Measurements from ENCODE around the gene ULBP1. TPM values are rescaled to one million over a fixed set of nuclear protein-coding genes. Genes with fewer than 3 reads are reported as not detected.
A peak's percentile ranks its signal among the peaks of the same experiment; 100 is the strongest.
"Not testable (repeated sequence)": the region's sequence is repeated elsewhere in the genome, so short reads cannot be mapped to it uniquely, and the experiment has no call there.

ULBP1 gene
- polyA plus RNA-seq, 1 donor, result 0.30 TPM

DNA sequence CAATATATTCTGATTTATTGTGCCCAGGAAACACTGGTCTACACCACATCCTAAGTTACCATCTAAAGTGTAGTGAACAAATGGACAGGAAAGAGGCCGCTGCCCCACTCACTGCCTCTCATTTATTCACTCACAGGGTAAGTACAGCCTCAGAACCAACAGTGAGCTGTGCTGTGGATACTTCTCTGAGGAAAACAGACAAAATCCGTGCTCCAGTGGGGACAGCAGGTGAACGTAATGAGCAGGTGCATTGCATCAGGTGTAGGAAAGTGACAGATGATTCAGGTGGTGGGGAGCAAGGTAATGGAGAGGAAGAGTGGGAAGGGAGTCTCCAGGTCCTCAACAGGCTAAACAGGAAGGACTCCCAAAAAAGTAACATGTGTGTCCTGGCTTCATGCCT, 30.3 kb upstream of the ULBP1 start:
- no peak for DNase-seq

DNA sequence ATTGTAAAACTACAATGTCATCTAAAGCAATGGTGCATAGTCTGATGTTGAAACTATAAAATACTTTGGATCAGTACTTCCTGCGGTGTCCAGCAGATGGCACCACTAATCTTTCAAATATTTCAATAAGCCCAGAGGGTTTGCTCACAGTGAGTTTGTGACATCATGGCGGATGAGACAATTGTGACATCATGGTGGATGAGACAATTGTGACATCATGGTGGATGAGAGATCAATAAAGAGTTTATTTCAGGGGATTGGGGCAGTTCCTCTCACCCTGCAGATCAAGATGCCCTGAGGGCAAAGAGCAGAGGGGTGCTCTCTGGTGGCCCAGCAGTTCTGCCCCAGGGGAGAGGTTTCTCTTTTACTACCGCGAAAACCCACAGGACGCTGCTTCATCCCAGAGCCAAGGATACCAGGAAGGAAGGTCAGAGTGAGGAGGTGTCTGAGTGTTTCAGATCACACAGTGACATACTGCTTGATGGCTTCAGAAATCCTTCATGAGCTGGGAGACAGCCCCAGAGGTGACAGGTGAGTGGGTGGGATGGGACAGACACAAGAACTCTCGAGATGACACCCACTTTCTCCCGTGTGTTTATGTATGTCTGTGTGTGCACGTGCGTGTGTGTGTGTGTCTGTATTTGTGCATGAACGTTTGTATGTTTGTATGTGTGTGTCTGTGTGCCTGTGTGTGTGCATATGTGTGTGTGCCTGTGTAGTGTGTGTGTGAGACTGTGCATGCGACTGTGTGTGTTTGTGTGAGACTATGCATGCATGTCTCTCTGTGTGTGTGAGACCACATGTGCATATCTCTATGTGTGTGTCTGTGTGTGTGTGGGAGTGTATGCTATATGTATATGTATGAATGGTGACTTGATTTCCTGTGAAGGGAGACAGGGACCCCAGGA, 29.2 kb upstream of the ULBP1 start:
- DNase-seq, result no peak

DNA sequence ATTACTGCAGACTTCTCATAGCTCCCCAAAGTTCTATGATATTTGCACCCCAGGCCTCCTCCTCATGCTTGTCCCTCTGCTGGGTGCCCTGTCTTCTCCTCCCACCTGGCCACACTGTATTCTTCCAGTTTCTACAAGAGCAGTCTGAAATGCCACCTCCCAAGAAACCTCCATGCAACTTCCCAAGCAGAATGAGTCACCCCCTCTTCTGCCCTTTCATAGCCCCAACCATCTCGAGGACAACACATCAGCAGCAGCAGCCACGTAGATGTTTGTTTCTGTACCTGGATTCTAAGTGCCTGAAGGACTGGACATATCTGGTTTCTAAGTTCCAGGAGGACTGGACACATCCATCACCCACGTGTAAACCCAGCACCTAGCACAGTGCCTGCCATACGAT, 28.5 kb upstream of the ULBP1 start:
- no peak for DNase-seq

DNA sequence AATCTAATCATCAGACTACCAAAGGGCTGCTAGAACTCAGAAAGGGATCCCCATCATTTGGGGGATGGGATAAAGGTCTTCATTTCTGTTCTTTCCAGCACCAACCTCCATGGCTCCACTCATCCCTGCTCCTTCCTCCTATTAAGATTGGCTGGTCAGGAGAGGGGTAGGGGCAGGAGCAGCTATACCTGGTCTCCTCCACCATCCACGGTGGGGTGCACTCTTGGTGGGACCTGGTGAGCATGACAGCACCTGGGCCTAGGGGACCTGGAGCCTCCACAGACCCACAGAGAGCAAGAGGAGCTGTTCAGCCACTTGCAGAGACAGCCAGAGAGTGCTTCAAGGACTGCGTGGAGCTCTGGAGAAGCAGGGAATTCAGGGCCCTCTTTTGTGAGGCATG, 28.1 kb upstream of the ULBP1 start:
- no peak for DNase-seq

- no peak for DNase-seq
Observed at GRCh38 chr6:149936743-149937142, 27.0 kb upstream of the ULBP1 start.

GRCh38 chr6:149938013-149938570, 25.7 kb upstream of the ULBP1 start:
- not testable (repeated sequence) for DNase-seq

DNA sequence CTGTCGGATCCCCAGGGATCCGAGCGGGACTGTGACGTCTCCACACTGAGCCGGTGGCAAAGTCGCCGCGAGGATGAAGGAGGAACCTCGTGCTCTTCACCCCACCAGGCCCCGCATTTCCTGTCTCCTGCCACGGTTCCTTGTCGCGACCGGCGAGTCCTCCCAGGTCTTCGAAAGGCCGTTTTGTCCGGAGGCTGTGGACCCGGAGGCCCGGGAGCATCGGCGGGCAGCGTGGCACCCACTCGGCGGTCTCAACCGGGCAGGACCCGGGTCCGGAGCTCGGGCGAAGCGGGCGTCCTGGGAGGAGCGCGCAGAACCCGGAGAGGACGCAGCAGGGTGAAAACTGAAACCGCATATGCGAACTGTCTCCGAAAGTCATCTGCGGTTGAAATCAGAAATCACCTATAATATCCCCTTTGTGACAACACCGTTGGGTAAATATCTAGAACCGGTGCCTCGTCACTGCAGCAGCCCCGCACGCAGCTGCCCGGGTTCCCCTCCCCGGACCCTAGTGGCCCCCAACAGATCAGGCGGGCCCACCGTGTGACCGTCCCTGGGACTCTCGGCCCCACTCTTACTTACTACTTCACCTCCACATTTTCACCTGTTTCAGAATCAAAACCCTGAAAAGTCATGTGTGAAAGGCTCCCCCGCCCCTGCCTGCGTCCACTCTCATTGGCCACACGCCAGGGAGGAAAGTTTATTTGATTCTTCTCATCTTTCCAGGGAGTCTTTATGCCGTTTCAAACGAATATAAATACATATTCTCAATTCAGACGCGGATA, 25.0 kb upstream of the ULBP1 start:
- DNase-seq, result no peak

DNA sequence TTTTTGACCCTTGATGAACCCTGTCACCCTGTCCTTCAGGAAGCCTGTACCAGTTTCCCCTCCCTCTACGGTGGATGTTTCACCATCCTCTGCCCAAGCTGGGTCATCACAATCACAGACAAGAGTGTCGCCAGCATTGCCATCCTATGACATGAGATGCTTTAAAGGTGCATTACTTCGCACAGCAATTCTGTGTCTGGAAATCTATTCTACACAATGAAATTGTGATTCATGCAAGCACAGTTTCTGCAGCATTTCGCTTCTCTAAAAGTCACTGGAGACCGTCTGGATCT, 24.4 kb upstream of the ULBP1 start:
- DNase-seq, result no peak

DNA sequence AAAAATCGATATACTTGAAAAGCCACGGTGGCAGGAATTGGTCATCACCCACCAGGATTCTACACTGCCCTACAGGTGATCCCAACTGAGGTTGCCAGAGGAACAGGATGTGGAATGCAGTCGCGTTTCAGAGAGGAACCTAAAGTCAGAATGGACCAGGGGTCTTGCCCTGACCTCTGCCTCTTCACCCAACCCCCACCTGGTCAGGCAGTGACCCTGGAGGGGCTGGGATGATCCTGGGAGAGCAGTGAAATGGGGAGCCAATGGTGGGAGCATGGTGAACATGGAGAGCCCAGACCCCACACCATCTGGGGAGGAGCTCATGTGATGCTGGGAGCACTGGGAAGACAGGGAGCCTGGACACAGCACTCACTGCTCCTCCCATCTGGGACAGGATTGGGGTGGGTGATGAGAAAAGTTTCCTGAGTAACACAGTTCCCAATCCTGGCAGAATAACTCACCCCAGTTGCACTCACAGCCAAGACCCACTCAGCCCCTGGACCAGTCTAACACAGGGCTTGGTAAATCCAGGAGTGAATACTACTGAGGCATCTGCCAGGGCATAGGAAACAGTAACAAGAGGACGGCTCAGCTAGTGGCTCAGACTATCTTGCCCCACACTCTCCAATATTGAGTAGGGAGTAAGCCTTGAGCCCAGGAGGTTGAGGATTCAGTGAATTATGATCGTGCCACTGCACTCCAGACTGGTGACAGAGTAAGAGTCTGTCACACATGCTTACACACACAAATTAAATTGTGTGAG, 23.7 kb upstream of the ULBP1 start:
- no peak for DNase-seq

DNA sequence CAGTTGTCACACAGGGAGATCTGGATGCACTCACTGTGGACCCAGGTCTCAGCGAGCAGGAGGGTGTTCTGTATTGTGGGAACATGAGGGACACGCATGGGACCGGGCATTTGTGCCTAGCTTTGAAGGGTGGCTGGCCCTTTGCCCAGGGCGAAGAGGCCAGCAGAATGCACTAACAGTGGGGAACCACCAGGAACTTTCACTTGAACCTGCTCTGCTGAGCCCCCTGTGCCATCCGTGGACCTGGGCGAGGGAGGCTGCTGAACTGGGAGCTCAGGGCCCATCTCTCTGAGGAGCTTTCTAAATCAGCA, 23.1 kb upstream of the ULBP1 start:
- DNase-seq, result no peak

DNA sequence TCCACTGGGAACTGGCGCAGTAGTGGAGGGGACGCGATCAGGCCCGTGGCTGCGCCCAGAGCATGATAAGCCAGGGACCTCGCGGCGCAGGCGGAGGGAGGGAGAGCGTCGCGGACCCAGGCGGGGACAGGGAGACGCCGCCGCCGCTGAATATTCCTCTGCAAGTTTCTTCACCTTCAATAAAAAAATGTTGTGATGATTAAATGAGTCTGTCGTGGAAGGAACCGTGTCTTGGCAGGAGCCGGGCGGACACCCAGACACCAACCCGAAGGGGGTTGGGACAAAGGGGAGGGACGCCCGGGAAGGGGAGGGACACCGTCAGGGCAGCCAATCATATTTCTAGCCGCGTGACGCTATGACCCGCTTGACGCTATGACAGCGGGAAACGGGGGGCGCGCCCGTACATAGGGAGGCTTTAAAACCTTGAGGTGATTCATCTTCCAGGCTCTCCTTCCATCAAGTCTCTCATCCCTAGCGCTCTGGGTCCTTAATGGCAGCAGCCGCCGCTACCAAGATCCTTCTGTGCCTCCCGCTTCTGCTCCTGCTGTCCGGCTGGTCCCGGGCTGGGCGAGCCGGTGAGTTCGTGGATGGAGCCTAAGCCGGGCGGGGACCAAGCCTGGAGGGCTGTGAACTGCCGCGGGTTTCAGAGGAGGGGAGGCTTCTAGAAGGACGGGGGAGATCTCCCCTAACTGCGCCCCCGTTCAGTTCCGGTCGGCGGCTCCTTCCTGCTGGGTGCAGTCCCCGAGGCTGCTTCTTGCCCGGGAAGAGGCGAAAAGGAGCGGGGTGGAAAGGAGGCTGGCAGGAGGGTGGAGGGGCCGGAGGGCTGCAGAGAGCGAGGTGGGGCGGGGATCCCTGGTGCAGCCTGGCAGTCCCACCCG, 21.9 kb upstream of the ULBP1 start, which contains the start of gene ULBP2:
TSS of gene ULBP2 (plus strand) at position 432 of the 878 bp plus-strand sequence. CDS start at position 491, 59 bp downstream.
- peak; percentile 82 for DNase-seq

DNA sequence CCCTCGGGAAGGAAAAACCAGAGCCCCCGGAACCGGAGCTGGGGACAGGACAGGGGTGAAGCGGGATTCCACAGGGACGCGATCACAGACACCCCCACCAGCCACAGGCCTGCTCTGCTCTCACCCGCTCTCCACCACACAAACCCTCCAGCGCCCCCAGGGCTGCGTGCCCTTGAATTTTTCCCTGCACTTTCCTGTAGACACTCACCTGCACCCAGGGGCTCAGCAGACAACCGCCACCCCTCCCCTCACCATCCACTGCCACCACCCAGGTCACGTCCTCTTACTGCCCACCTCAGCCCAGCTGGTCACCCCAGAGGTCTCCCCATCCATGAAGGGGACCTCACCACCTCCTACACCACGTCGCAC, 21.3 kb upstream of the ULBP1 start:
- DNase-seq, result no peak

DNA sequence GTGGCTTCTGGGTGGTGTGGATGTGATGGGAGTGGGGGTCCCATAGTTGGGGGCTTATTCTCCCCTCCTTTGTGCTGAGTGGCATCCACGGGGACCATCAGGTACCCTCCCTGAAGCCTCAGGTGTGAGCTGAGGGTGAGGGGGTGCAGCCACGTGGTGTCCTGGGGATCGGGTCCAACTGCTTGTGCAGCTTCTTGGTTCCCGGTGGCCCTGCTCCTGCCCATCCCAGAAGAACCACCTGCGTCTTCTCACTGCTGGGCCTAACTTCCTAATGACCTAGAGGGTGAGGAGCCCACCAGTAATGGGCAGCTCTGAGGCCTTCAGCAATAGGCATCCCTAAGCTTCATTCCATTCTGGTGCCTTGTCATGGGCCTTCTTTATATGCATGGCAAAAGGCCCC, 20.4 kb upstream of the ULBP1 start:
- not testable (repeated sequence) for DNase-seq

- not testable (repeated sequence) for DNase-seq
Observed at GRCh38 chr6:149945276-149945675, 18.5 kb upstream of the ULBP1 start.

- not testable (repeated sequence) for DNase-seq
Observed at GRCh38 chr6:149946631-149947030, 17.1 kb upstream of the ULBP1 start.

GRCh38 chr6:149947533-149947932, 16.2 kb upstream of the ULBP1 start:
- not testable (repeated sequence) for DNase-seq

- no peak for DNase-seq
Observed at GRCh38 chr6:149948011-149948410, 15.7 kb upstream of the ULBP1 start.

DNA sequence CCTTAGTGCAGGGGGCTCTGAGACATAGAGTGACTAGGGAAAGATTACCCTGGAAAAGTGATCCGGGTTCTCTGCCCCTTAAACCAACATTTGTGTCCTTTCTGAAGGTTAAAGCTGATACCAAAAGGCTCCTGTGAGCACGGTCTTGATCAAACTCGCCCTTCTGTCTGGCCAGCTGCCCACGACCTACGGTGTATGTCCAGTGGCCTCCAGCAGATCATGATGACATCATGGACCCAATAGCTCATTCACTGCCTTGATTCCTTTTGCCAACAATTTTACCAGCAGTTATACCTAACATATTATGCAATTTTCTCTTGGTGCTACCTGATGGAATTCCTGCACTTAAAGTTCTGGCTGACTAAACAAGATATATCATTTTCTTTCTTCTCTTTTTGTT, 15.1 kb upstream of the ULBP1 start:
- DNase-seq, result no peak

DNA sequence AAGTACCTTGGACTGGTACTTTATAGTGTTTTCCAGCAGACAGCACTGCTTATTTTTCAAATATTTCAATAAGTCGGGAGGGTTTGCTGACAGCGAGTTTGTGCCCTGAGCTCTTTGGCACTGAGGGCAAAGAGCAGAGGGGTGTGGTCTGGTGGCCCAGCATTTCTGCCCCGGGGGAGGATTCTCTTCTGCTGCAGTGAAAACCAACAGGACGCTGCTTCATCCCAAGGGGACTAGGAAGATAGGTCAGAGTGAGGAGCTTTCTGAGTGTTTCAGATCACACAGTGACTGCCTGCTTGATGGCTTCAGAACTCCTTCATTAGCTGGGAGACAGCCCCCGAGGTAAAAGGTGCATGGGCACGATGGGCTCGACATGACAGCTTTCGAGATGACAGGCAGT, 13.3 kb upstream of the ULBP1 start:
- no peak for DNase-seq

- no peak for DNase-seq
Observed at GRCh38 chr6:149951096-149951495, 12.6 kb upstream of the ULBP1 start.

GRCh38 chr6:149951626-149952025, 12.1 kb upstream of the ULBP1 start:
- no peak for DNase-seq

DNA sequence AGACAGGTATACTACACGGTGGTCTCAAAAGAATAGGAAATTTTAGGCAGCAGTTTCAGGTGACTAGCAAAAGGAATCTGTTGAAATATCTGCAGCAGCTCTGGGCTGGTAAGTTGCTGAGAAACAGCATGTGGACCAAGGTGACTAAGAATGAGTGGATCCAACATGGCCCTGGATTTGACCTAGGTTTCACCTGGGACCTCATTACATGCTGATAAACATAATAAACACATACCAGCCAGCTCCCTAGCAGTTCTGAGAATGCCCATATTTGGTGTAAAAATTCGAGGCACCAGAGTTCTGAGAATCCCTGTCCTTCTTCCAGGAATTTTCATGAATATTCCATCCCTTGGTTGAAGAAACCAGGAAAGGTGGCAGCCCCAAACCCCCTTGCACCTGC, 10.4 kb upstream of the ULBP1 start:
- not testable (repeated sequence) for DNase-seq

Data from hindlimb muscle (tissue), 1 donor.